Fibroblast of the conjunctiva (primary cell): ENCODE results near the gene NPEPPS.

ENCODE experiments used
- DNase-seq: peaks from one replicate; pipeline ENCODE4 v3.0.0-alpha.2; 2010; ENCODE audit warnings: low read depth

The NPEPPS gene

GRCh38 chr17:47665655-47666054 is 134.7 kb downstream of the NPEPPS start:
- no peak for DNase-seq

- no peak for DNase-seq
Observed at GRCh38 chr17:47669081-47669480, 138.2 kb downstream of the NPEPPS start.

GRCh38 chr17:47670064-47670463 is 139.2 kb downstream of the NPEPPS start:
- DNase-seq: no peak
